Measurements from ENCODE around the gene STK38L.

DNA sequence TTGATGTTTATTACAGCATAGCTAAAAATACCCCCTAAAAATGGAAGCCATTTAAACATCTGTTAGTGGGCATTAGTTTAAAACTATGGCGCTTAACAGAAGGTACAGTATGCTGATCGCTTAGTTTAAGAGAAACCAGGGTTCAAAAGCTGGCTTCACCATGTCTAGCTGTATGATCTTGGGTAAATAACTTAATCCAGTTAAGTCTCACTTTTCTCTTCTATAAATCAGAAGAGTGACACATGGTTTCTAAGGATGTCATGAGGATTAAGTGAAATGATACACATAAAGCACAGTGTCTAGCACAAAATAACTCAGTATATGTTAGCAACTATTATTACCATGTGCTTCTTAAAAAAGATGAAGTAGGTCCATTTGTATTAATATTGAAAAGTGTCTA is 38.7 kb downstream of the STK38L start:
- TF ChIP-seq, protein P1, sequence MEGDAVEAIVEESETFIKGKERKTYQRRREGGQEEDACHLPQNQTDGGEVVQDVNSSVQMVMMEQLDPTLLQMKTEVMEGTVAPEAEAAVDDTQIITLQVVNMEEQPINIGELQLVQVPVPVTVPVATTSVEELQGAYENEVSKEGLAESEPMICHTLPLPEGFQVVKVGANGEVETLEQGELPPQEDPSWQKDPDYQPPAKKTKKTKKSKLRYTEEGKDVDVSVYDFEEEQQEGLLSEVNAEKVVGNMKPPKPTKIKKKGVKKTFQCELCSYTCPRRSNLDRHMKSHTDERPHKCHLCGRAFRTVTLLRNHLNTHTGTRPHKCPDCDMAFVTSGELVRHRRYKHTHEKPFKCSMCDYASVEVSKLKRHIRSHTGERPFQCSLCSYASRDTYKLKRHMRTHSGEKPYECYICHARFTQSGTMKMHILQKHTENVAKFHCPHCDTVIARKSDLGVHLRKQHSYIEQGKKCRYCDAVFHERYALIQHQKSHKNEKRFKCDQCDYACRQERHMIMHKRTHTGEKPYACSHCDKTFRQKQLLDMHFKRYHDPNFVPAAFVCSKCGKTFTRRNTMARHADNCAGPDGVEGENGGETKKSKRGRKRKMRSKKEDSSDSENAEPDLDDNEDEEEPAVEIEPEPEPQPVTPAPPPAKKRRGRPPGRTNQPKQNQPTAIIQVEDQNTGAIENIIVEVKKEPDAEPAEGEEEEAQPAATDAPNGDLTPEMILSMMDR (IDR thresholded peaks at IDR 0.05): no peak
- no peak for TF ChIP-seq POLR2A (IDR thresholded peaks at IDR 0.05)
